ENCODE results near the gene DPP7. TPM values are rescaled to one million over a fixed set of nuclear protein-coding genes. Genes with fewer than 3 reads are reported as not detected.

Gene DPP7
- total RNA-seq, 1 experiment from 2014 or later = 291 TPM

GRCh38 chr9:137111788-137112563 lies 2.6 kb downstream of the DPP7 start:
- H3K4me1 ChIP-seq (ENCODE audit: control insufficient read depth in 1 of 2, insufficient read depth in 2 of 2, low read length in 2 of 2) = peaks cover 4 to 19% of the 10 kb centered on the region in 2 experiments
- no peak overlapping the region for H3K4me3 ChIP-seq (replicated peaks in 1 of 2; ENCODE audit: low read depth in 1 of 2, low read length in 2 of 2)
- RAD21 ChIA-PET (ENCODE audit: low non-redundant PET in 1 of 2, low total read pairs in 2 of 2, uncharacterized antibody in 2 of 2, unreplicated experiment in 2 of 2) = no interaction called here
- no TSS peak for BruUV-seq (replicated peaks)
- intact Hi-C loops (cut with micrococcal nuclease) = no loop called here
- H3K36me3 ChIP-seq (ENCODE audit: control insufficient read depth in 1 of 2, insufficient read depth in 2 of 2, low read length in 2 of 2) = peaks cover 8 to 47% of the 10 kb centered on the region in 2 experiments; a peak in 3 of 4 replicates
- TF ChIP-seq RAD21 (IDR thresholded peaks at IDR 0.05; ENCODE audit: low read depth) = no peak
- TF ChIP-seq JUND (IDR thresholded peaks at IDR 0.05) = no peak
- TF ChIP-seq SRF (IDR thresholded peaks at IDR 0.05; ENCODE audit: low read depth) = no peak
- TF ChIP-seq ELF1 (IDR thresholded peaks at IDR 0.05; ENCODE audit: borderline replicate concordance, low read depth) = no peak
- TF ChIP-seq POLR2A (IDR thresholded peaks at IDR 0.05; ENCODE audit: borderline replicate concordance, extremely low read depth, insufficient read depth, insufficient read length) = no peak
- TF ChIP-seq SIN3A (IDR thresholded peaks at IDR 0.05; ENCODE audit: low read depth) = no peak
- TF ChIP-seq POLR2AphosphoS5 (IDR thresholded peaks at IDR 0.05; ENCODE audit: low read depth, low read length) = no peak
- TF ChIP-seq TCF7L2 (IDR thresholded peaks at IDR 0.05; ENCODE audit: borderline replicate concordance, extremely low read depth, insufficient read depth, insufficient read length) = no peak
- TF ChIP-seq CBX3 (IDR thresholded peaks at IDR 0.05; ENCODE audit: low read depth) = no peak
- no peak for TF ChIP-seq SP1 (IDR thresholded peaks at IDR 0.05; ENCODE audit: low read depth)
- no peak for TF ChIP-seq EGR1 (IDR thresholded peaks at IDR 0.05; ENCODE audit: low read depth)
- no peak for TF ChIP-seq ZNF274 (IDR thresholded peaks at IDR 0.05; ENCODE audit: low read depth, low read length)
- no peak for TF ChIP-seq ATF3 (IDR thresholded peaks at IDR 0.05)
- DNase-seq (ENCODE audit: low read depth, low spot score) = no peak
- H2AFZ ChIP-seq (ENCODE audit: low read depth, low read length, poor library complexity, severe bottlenecking) = no peak overlapping the region
- no peaks in the 10 kb centered on the region for H3K9me2 ChIP-seq (ENCODE audit: insufficient read depth)
- H3K4me2 ChIP-seq (ENCODE audit: low read length) = no peak overlapping the region
- H3K9ac ChIP-seq (ENCODE audit: low read length) = no peak overlapping the region
- peaks cover 19% of the 10 kb centered on the region for H3K79me2 ChIP-seq (ENCODE audit: insufficient read depth, low read length)
- H3K27me3 ChIP-seq (ENCODE audit: insufficient read depth, low read length) = no peaks in the 10 kb centered on the region
- POLR2A ChIA-PET = no interaction called here
- H3K9me3 ChIP-seq (ENCODE audit: control insufficient read depth in 1 of 2, insufficient read depth in 1 of 2, low read depth in 1 of 2, low read length in 2 of 2) = no peaks in the 10 kb centered on the region
- CTCF ChIA-PET = no interaction called here
- H3K27ac ChIP-seq (ENCODE audit: low read depth, low read length) = no peak overlapping the region; the same call in 1 of the 2 replicates
- H4K20me1 ChIP-seq (ENCODE audit: insufficient read depth) = no peaks in the 10 kb centered on the region
- no peak for ATAC-seq
